Neural cell (in vitro differentiated cells): ENCODE data around the gene SCLY. TPM values are rescaled to one million over a fixed set of nuclear protein-coding genes. Genes with fewer than 3 reads are reported as not detected.

ENCODE experiments used
- H2AFZ ChIP-seq: fragments of 200-600, 300-800 bp; sonication (generic), shearing (Covaris generic); 2 replicates; pipeline ENCODE4 v1.6.0; 2014; ENCODE audit warnings: low read depth, mild to moderate bottlenecking, antibody characterized with exemption, low read length, moderate library complexity
- H3F3A ChIP-seq: fragments of 200-600 bp; shearing (Covaris generic); 2 replicates; pipeline ENCODE4 v1.6.1; 2016; ENCODE audit warnings: mild to moderate bottlenecking, moderate library complexity, mixed read lengths, antibody characterized with exemption, low read length; ENCODE audit not compliant: insufficient read depth, poor library complexity, severe bottlenecking
- H3K27ac ChIP-seq: fragments of 200-600, 300-800 bp; sonication (generic), shearing (Covaris generic); 2 replicates; pipeline ENCODE4 v1.5.1; 2014; ENCODE audit warnings: mild to moderate bottlenecking, low read length, moderate library complexity
- H3K27me3 ChIP-seq: fragments of 300-800, 200-600 bp; sonication (generic), shearing (Covaris generic); 2 replicates; pipeline ENCODE4 v1.6.0; 2014; ENCODE audit warnings: mild to moderate bottlenecking, low read depth, low read length, moderate library complexity; ENCODE audit not compliant: insufficient read depth
- H3K36me3 ChIP-seq: fragments of 300-800, 200-600 bp; sonication (generic), shearing (Covaris generic); 2 replicates; pipeline ENCODE4 v1.5.1; 2014; ENCODE audit warnings: mild to moderate bottlenecking, antibody characterized with exemption, low read length, moderate library complexity; ENCODE audit not compliant: insufficient read depth
- H3K4me2 ChIP-seq: fragments of 300-800, 200-600 bp; sonication (generic), shearing (Covaris generic); 2 replicates; pipeline ENCODE4 v1.6.0; 2014; ENCODE audit warnings: mild to moderate bottlenecking, low read length
- H3K4me3 ChIP-seq: fragments of 300-800, 200-600 bp; sonication (generic), shearing (Covaris generic); 2 replicates; pipeline ENCODE4 v1.5.1; 2014; ENCODE audit warnings: mild to moderate bottlenecking, low read length, moderate library complexity
- H3K79me2 ChIP-seq: fragments of 200-600 bp; shearing (Covaris generic); replicated peaks from 2 replicates; pipeline ENCODE4 v1.6.0; 2014; ENCODE audit warnings: mild to moderate bottlenecking, low read length, moderate library complexity; ENCODE audit not compliant: insufficient read depth
- H3K9ac ChIP-seq: fragments of 300-800, 200-600 bp; sonication (generic), shearing (Covaris generic); 2 replicates; pipeline ENCODE4 v1.6.1; 2016; ENCODE audit warnings: mild to moderate bottlenecking, low read length, mixed read lengths
- H3K9me2 ChIP-seq: fragments of 200-600 bp; shearing (Covaris generic); 2 replicates; pipeline ENCODE4 v1.6.1; 2016; ENCODE audit warnings: mild to moderate bottlenecking, low read length, mixed read lengths; ENCODE audit not compliant: insufficient read depth
- H3K9me3 ChIP-seq: fragments of 200-600, 300-800 bp; sonication (generic), shearing (Covaris generic); 2 replicates; pipeline ENCODE4 v1.6.1; 2016; ENCODE audit warnings: mild to moderate bottlenecking, mixed run types, low read length, moderate library complexity, mixed read lengths
- H4K20me1 ChIP-seq: fragments of 200-600 bp; shearing (Covaris generic); 2 replicates; pipeline ENCODE4 v1.6.1; 2016; ENCODE audit warnings: mild to moderate bottlenecking, mixed run types; ENCODE audit not compliant: insufficient read depth
- EP300 ChIP-seq: fragments of 450-650 bp; conservative IDR thresholded peaks from 2 replicates; pipeline ENCODE4 v1.6.1; 2014; ENCODE audit warnings: antibody characterized with exemption, mild to moderate bottlenecking, moderate library complexity; ENCODE audit not compliant: poor library complexity, severe bottlenecking
- EZH2 ChIP-seq: fragments of 200-600, 300-800 bp; shearing (Covaris generic), sonication (generic); IDR thresholded peaks from 2 replicates; pipeline ENCODE4 v1.6.1; 2014; ENCODE audit warnings: antibody characterized with exemption, low read length, borderline replicate concordance, mild to moderate bottlenecking; ENCODE audit not compliant: insufficient read depth, poor library complexity, severe bottlenecking
- MXI1 ChIP-seq: fragments of 450-650 bp; conservative IDR thresholded peaks from 2 replicates; pipeline ENCODE4 v1.6.1; 2014; ENCODE audit warnings: antibody characterized with exemption, mild to moderate bottlenecking; ENCODE audit not compliant: poor library complexity, severe bottlenecking
- POLR2AphosphoS5 ChIP-seq: IDR thresholded peaks from 2 replicates; pipeline ENCODE4 v1.6.1; 2012
- RAD21 ChIP-seq: fragments of 450-650 bp; conservative IDR thresholded peaks from 2 replicates; pipeline ENCODE4 v1.6.1; 2014; ENCODE audit warnings: antibody characterized with exemption, mild to moderate bottlenecking, moderate library complexity
- SMC3 ChIP-seq: fragments of 450-650 bp; conservative IDR thresholded peaks from 2 replicates; pipeline ENCODE4 v1.6.1; 2014; ENCODE audit warnings: antibody characterized with exemption, mild to moderate bottlenecking, moderate library complexity; ENCODE audit not compliant: poor library complexity
- TAF1 ChIP-seq: IDR thresholded peaks from 2 replicates; pipeline ENCODE4 v1.6.1; 2012; ENCODE audit warnings: low read depth
- polyA plus RNA-seq: library from polyadenylated mRNA; depleted of rRNA; stranded (reverse); fragments of >200 nt; gene quantifications from 2 replicates; pipeline ENCODE4 v1.2.3, GENCODE V29; 2014
- TF ChIP-seq, protein P1 (sequence below): fragments of 450-650 bp; IDR thresholded peaks from 2 replicates; pipeline ENCODE4 v1.5.1; 2014; ENCODE audit warnings: antibody characterized with exemption, mild to moderate bottlenecking, moderate library complexity; ENCODE audit not compliant: poor library complexity, severe bottlenecking
- TF ChIP-seq, protein P2 (sequence below): IDR thresholded peaks from 2 replicates; pipeline ENCODE4 v1.6.1; 2012; ENCODE audit warnings: borderline replicate concordance

SCLY gene
- polyA plus RNA-seq, 1 donor from 2014 or later, result 15.9 TPM

- Histone ChIP-seq H3K9ac (no peak overlapping the region), H2AFZ (no peak overlapping the region), H3K9me2 (no peaks in the 10 kb centered on the region), H3K79me2 (no peaks in the 10 kb centered on the region), H3K4me2 (no peak overlapping the region), H3F3A (no peaks in the 10 kb centered on the region), H3K4me3 (no peak overlapping the region), H3K27ac (no peak overlapping the region), H3K27me3 (no peaks in the 10 kb centered on the region), H3K9me3 (no peaks in the 10 kb centered on the region), H3K36me3 (no peaks in the 10 kb centered on the region), H4K20me1 (no peaks in the 10 kb centered on the region)
- TF ChIP-seq MXI1 (no peak), EZH2 (no peak), TAF1 (no peak), POLR2AphosphoS5 (no peak), EP300 (no peak), SMC3 (no peak), RAD21 (no peak)
- TF ChIP-seq, protein P1, sequence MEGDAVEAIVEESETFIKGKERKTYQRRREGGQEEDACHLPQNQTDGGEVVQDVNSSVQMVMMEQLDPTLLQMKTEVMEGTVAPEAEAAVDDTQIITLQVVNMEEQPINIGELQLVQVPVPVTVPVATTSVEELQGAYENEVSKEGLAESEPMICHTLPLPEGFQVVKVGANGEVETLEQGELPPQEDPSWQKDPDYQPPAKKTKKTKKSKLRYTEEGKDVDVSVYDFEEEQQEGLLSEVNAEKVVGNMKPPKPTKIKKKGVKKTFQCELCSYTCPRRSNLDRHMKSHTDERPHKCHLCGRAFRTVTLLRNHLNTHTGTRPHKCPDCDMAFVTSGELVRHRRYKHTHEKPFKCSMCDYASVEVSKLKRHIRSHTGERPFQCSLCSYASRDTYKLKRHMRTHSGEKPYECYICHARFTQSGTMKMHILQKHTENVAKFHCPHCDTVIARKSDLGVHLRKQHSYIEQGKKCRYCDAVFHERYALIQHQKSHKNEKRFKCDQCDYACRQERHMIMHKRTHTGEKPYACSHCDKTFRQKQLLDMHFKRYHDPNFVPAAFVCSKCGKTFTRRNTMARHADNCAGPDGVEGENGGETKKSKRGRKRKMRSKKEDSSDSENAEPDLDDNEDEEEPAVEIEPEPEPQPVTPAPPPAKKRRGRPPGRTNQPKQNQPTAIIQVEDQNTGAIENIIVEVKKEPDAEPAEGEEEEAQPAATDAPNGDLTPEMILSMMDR, result no peak
- TF ChIP-seq, protein P2, sequence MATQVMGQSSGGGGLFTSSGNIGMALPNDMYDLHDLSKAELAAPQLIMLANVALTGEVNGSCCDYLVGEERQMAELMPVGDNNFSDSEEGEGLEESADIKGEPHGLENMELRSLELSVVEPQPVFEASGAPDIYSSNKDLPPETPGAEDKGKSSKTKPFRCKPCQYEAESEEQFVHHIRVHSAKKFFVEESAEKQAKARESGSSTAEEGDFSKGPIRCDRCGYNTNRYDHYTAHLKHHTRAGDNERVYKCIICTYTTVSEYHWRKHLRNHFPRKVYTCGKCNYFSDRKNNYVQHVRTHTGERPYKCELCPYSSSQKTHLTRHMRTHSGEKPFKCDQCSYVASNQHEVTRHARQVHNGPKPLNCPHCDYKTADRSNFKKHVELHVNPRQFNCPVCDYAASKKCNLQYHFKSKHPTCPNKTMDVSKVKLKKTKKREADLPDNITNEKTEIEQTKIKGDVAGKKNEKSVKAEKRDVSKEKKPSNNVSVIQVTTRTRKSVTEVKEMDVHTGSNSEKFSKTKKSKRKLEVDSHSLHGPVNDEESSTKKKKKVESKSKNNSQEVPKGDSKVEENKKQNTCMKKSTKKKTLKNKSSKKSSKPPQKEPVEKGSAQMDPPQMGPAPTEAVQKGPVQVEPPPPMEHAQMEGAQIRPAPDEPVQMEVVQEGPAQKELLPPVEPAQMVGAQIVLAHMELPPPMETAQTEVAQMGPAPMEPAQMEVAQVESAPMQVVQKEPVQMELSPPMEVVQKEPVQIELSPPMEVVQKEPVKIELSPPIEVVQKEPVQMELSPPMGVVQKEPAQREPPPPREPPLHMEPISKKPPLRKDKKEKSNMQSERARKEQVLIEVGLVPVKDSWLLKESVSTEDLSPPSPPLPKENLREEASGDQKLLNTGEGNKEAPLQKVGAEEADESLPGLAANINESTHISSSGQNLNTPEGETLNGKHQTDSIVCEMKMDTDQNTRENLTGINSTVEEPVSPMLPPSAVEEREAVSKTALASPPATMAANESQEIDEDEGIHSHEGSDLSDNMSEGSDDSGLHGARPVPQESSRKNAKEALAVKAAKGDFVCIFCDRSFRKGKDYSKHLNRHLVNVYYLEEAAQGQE, result no peak
Measured at GRCh38 chr2:238133499-238134392, 72.9 kb downstream of the SCLY start.

DNA sequence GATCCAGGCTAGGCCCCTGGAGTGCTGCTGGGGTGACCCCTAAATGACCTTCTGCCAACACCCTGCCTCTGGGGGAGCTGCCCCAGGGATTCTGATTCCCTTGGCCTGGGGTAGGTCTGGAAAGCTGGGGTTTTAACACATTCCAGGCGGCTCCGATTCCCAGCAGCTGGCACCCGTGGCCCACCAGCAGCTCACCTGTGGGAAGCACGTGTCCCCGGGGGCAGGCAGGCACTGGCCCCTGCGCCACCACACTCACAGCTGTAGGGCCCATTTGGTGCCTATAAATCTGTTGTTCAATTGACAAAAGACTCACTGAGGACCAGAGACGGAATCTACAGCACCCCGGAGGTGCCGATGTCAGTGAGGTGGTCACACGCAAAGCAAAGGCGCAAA, 73.6 kb downstream of the SCLY start:
- Histone ChIP-seq H3K9me3 (no peaks in the 10 kb centered on the region), H3K27ac (no peak overlapping the region), H2AFZ (no peak overlapping the region), H3K4me2 (no peak overlapping the region), H3K4me3 (no peak overlapping the region), H3K36me3 (no peaks in the 10 kb centered on the region), H3K79me2 (no peaks in the 10 kb centered on the region), H3K9ac (no peak overlapping the region), H3K9me2 (no peaks in the 10 kb centered on the region), H3K27me3 (no peaks in the 10 kb centered on the region), H3F3A (no peaks in the 10 kb centered on the region), H4K20me1 (no peaks in the 10 kb centered on the region)
- TF ChIP-seq MXI1 (no peak), EZH2 (no peak), RAD21 (no peak), EP300 (no peak), SMC3 (no peak), TAF1 (no peak)
- TF ChIP-seq, protein P1, result no peak
- TF ChIP-seq, protein P2, result no peak
